Natural killer cell (primary cell): ENCODE measurements around the gene TRRAP. TPM values are rescaled to one million over a fixed set of nuclear protein-coding genes. Genes with fewer than 3 reads are reported as not detected.
A peak's percentile ranks its signal among the peaks of the same experiment; 100 is the strongest.

Source experiments
- ATAC-seq, 3 donors: fragments of 150-1000 bp in 2 of 3; fragments of 200-7000 bp in 1 of 3; cut with Tn5 transposase; 1 replicate in 1 of 3; 2 replicates in 2 of 3; pipeline ENCODE4 v1.10.0; 2021; ENCODE audit warnings: mild to moderate bottlenecking in 2 of 3, moderate library complexity in 2 of 3
- DNase-seq, 2 donors: peaks; one replicate each; pipeline versions ENCODE4 v3.0.0 to v3.0.0-alpha.2; 2013 to 2021; ENCODE audit warnings: mixed read lengths in 1 of 2
- H3K27ac ChIP-seq: one replicate; pipeline ENCODE4 v1.5.1; 2013; ENCODE audit warnings: mild to moderate bottlenecking, low read length
- H3K27me3 ChIP-seq: one replicate; pipeline ENCODE4 v1.6.1; 2013; ENCODE audit warnings: low read length; ENCODE audit not compliant: control insufficient read depth, insufficient read depth
- H3K36me3 ChIP-seq: one replicate; pipeline ENCODE4 v1.6.1; 2013; ENCODE audit warnings: low read length; ENCODE audit not compliant: control insufficient read depth, insufficient read depth
- H3K4me1 ChIP-seq: one replicate; pipeline ENCODE4 v1.6.1; 2013; ENCODE audit warnings: low read length; ENCODE audit not compliant: control insufficient read depth, insufficient read depth
- H3K4me3 ChIP-seq: one replicate; pipeline ENCODE4 v1.5.1; 2013; ENCODE audit warnings: low read length
- H3K9me3 ChIP-seq: one replicate; pipeline ENCODE4 v1.6.1; 2013; ENCODE audit warnings: low read length; ENCODE audit not compliant: control insufficient read depth, insufficient read depth
- H3K27ac Mint-ChIP-seq, 2 donors: one replicate each; pipeline ENCODE4 v1.8.0; 2022; ENCODE audit warnings: mild to moderate bottlenecking in 2 of 2, mixed read lengths in 2 of 2, moderate library complexity in 1 of 2
- H3K27me3 Mint-ChIP-seq, 2 donors: one replicate each; pipeline ENCODE4 v1.8.0; 2022; ENCODE audit warnings: low read depth in 2 of 2, mixed read lengths in 2 of 2
- H3K36me3 Mint-ChIP-seq: one replicate; pipeline ENCODE4 v1.8.0; 2022; ENCODE audit warnings: mixed read lengths
- H3K4me1 Mint-ChIP-seq, 2 donors: one replicate each; pipeline ENCODE4 v1.8.0; 2022; ENCODE audit warnings: mixed read lengths in 2 of 2
- H3K4me3 Mint-ChIP-seq: one replicate; pipeline ENCODE4 v1.8.0; 2022; ENCODE audit warnings: mild to moderate bottlenecking, moderate library complexity, mixed read lengths
- H3K9me3 Mint-ChIP-seq, 2 donors: one replicate each; pipeline ENCODE4 v1.8.0; 2022; ENCODE audit warnings: mixed read lengths in 2 of 2
- WGBS: methylation state at CpG from one replicate; pipeline ENCODE4 v1.1.7; 2013; ENCODE audit warnings: missing lambda C conversion rate; ENCODE audit not compliant: insufficient coverage; 5-methylcytosine and 5-hydroxymethylcytosine counted together
- intact Hi-C: fragments of 100-400 bp; cut with micrococcal nuclease; formaldehyde crosslinking; loops from one replicate; pipeline ENCODE4 v1.14.2; 2022
- total RNA-seq, 4 donors: library from RNA; stranded (reverse); fragments of 120-200 nt in 1 of 4; gene quantifications; one replicate each; pipeline versions ENCODE4 v1.2.3 to v1.2.4, GENCODE V29; 2013 to 2022
- TF ChIP-seq, protein P1 (sequence below): fragments of 200-600 bp; IDR thresholded peaks from one replicate; pipeline ENCODE4 v1.8.0; 2022; ENCODE audit warnings: antibody characterized with exemption

TRRAP gene
- total RNA-seq, 3 donors from 2014 or later (not counting 1 experiment from before 2014, with no cell fraction given) = 45.4 to 62.9 (median 62.4) TPM

GRCh38 chr7:98995111-98995510 is 116.8 kb downstream of the TRRAP start:
- no peak for ATAC-seq
- Histone ChIP-seq H3K4me1 (no peaks in the 10 kb centered on the region), H3K36me3 (peaks cover 76% of the 10 kb centered on the region), H3K27me3 (no peaks in the 10 kb centered on the region), H3K9me3 (no peaks in the 10 kb centered on the region), H3K27ac (no peak overlapping the region), H3K4me3 (no peak overlapping the region)
- Mint-ChIP-seq H3K4me3 (no peak overlapping the region), H3K27ac (no peak overlapping the region), H3K4me1 (peaks cover 0 to 10% of the 10 kb centered on the region in 2 donors), H3K36me3 (peaks cover 27% of the 10 kb centered on the region), H3K27me3 (no peaks in the 10 kb centered on the region), H3K9me3 (no peaks in the 10 kb centered on the region)
- TF ChIP-seq, protein P1, sequence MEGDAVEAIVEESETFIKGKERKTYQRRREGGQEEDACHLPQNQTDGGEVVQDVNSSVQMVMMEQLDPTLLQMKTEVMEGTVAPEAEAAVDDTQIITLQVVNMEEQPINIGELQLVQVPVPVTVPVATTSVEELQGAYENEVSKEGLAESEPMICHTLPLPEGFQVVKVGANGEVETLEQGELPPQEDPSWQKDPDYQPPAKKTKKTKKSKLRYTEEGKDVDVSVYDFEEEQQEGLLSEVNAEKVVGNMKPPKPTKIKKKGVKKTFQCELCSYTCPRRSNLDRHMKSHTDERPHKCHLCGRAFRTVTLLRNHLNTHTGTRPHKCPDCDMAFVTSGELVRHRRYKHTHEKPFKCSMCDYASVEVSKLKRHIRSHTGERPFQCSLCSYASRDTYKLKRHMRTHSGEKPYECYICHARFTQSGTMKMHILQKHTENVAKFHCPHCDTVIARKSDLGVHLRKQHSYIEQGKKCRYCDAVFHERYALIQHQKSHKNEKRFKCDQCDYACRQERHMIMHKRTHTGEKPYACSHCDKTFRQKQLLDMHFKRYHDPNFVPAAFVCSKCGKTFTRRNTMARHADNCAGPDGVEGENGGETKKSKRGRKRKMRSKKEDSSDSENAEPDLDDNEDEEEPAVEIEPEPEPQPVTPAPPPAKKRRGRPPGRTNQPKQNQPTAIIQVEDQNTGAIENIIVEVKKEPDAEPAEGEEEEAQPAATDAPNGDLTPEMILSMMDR = no peak
- WGBS = 99% methylated on average over 13 of the region's 13 CpGs
- DNase-seq = no peak
- intact Hi-C loops = no loop called here

- Mint-ChIP-seq H3K4me1 (peaks cover 0 to 10% of the 10 kb centered on the region in 2 donors), H3K9me3 (no peaks in the 10 kb centered on the region), H3K27ac (peak overlapping the region in 1 of 2 donors; percentile 41), H3K27me3 (no peaks in the 10 kb centered on the region), H3K4me3 (no peak overlapping the region), H3K36me3 (peaks cover 23% of the 10 kb centered on the region)
- Histone ChIP-seq H3K9me3 (no peaks in the 10 kb centered on the region), H3K27ac (no peak overlapping the region), H3K4me1 (no peaks in the 10 kb centered on the region), H3K4me3 (no peak overlapping the region), H3K36me3 (peaks cover 76% of the 10 kb centered on the region), H3K27me3 (no peaks in the 10 kb centered on the region)
- TF ChIP-seq, protein P1 = no peak
- intact Hi-C loops = no loop called here
- 98% methylated on average over 16 of the region's 16 CpGs for WGBS
- ATAC-seq = no peak
- DNase-seq = no peak
These were observed 117.3 kb downstream of the TRRAP start for GRCh38 chr7:98995523-98996149.

DNA sequence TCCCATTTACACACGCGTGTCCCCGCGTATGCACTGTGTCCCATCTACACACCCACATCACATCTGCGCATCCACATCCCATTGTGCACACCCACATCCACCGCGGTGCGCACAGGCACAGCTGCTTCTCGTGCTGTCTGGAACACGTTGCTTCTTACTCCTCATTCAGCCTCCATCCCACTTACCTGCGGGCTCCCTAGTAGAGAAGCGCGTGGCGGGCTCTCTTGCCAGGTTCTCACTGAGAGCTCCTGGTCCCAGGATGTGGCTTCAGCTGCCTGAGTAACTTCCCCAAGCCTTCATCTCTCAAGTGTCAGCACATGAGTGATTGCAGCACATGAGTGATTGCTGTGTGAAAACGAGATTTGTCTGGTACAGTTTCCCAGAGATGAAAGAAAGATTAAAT is 117.8 kb downstream of the TRRAP start:
- TF ChIP-seq, protein P1 = no peak
- no peak overlapping the region for H3K4me3 Mint-ChIP-seq
- Histone ChIP-seq H3K9me3 (no peaks in the 10 kb centered on the region), H3K27ac (no peak overlapping the region), H3K4me1 (no peaks in the 10 kb centered on the region), H3K27me3 (no peaks in the 10 kb centered on the region), H3K4me3 (no peak overlapping the region), H3K36me3 (peaks cover 75% of the 10 kb centered on the region)
- intact Hi-C loops = no loop called here
- H3K27ac Mint-ChIP-seq = peak overlapping the region in 1 of 2 donors; percentile 41
- H3K4me1 Mint-ChIP-seq = peaks cover 4 to 10% of the 10 kb centered on the region in 2 donors
- no peak for ATAC-seq
- DNase-seq = no peak
- no peaks in the 10 kb centered on the region for H3K9me3 Mint-ChIP-seq
- no peaks in the 10 kb centered on the region for H3K27me3 Mint-ChIP-seq
- 88% methylated on average over 14 of the region's 15 CpGs for WGBS
- peaks cover 18% of the 10 kb centered on the region for H3K36me3 Mint-ChIP-seq

GRCh38 chr7:98997846-98998245 is 119.5 kb downstream of the TRRAP start:
- no peaks in the 10 kb centered on the region for H3K27me3 ChIP-seq
- Mint-ChIP-seq H3K9me3 (no peaks in the 10 kb centered on the region), H3K36me3 (peaks cover under 1% of the 10 kb centered on the region), H3K27me3 (no peaks in the 10 kb centered on the region), H3K4me3 (no peak overlapping the region), H3K27ac (no peak overlapping the region), H3K4me1 (peaks cover 5 to 18% of the 10 kb centered on the region in 2 donors)
- DNase-seq = no peak
- TF ChIP-seq, protein P1 = no peak
- H3K36me3 ChIP-seq = peaks cover 72% of the 10 kb centered on the region
- WGBS = 100% methylated on average over 2 of the region's 3 CpGs
- no peak overlapping the region for H3K4me3 ChIP-seq
- intact Hi-C loops = no loop called here
- H3K27ac ChIP-seq = no peak overlapping the region
- no peak for ATAC-seq
- no peaks in the 10 kb centered on the region for H3K9me3 ChIP-seq
- H3K4me1 ChIP-seq = no peaks in the 10 kb centered on the region
